ENCODE measurements around the gene TMCO5A.

- TF ChIP-seq POLR2A (IDR thresholded peaks at IDR 0.05; ENCODE audit: low read length) (no peak), GATA1 (IDR thresholded peaks at IDR 0.05; ENCODE audit: low read depth, low read length) (no peak)
These were observed 6.4 kb downstream of the TMCO5A start for GRCh38 chr15:37940876-37941275.

All from erythroblast (primary cell).